Activated CD4-positive, alpha-beta T cell treated with anti-CD3 and anti-CD28 coated beads for 24 hours (primary cell): ENCODE measurements around the gene GRM4.

Experiments used
- DNase-seq, 2 donors: peaks; one replicate each; pipeline ENCODE4 v3.0.0-alpha.2; 2020; ENCODE audit warnings: low read depth in 2 of 2

Gene GRM4

GRCh38 chr6:34108176-34108575, 37.7 kb downstream of the GRM4 start:
- DNase-seq: no peak

DNA sequence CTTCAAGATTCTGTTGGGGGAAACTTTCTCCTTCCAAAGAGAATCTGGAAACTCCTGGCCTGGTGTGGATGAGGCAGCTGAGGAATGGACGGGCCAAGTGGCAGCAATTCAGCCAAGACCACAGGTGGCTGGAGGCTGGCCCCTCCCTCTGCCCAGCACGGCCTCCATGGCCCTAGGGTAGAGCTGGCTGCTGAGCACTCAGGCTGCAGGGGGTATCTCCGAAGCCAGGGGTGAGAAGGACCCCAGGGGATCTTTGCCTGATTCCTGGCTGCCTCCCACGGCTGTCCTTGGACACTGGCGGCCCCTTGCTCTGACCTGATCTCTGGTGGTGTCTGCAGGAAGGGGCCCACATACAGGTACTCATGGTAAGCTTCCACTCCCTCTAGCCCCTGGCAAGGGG, 39.0 kb downstream of the GRM4 start:
- no peak for DNase-seq

DNA sequence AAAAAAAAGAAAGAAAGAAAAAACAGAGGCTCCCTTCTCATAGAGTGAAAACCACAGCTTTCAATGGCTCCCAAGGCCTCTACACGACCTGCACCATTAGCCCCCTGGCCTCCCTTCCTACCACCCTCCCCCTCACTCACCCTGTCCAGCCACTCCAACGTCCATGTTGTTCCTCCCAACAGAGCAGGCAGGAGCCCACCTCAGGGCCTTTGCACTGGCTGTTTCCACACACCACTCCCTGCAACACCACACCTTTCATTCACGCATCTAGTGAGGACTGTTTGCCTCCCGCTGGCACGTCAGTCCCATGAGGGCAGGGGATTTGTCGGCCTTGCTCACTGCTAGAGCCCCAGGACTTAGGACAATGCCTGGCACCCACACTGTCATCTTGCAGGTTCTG, 39.5 kb downstream of the GRM4 start:
- no peak for DNase-seq

- DNase-seq: no peak
Measured at GRCh38 chr6:34104628-34105027, 41.3 kb downstream of the GRM4 start.

GRCh38 chr6:34104186-34104585, 41.7 kb downstream of the GRM4 start:
- no peak for DNase-seq

DNA sequence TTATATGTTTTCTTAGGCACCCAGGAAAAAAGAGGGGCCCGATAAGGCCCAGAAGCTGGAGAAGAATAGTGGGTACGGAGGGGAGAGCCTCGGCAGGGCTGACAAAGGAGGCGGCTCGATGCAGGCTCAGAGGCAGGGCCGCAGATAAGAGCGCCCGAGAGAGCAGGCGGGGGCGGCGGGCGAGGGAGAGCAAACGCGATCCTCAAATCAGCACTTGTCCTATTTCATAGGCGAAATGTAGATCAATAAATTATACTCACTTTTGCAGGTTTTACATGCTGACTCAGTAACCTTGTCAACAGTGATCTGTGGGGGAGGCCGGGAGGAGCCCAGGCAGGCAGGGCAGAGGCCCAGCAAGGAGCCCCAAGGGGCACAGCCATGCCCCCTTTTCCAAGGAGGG, 42.6 kb downstream of the GRM4 start:
- DNase-seq: no peak

- DNase-seq: no peak
Measured at GRCh38 chr6:34102696-34103095, 43.2 kb downstream of the GRM4 start.

- no peak for DNase-seq
Measured at GRCh38 chr6:34102099-34102656, 43.7 kb downstream of the GRM4 start.

- DNase-seq: no peak
Measured at GRCh38 chr6:34100788-34101187, 45.1 kb downstream of the GRM4 start.

DNA sequence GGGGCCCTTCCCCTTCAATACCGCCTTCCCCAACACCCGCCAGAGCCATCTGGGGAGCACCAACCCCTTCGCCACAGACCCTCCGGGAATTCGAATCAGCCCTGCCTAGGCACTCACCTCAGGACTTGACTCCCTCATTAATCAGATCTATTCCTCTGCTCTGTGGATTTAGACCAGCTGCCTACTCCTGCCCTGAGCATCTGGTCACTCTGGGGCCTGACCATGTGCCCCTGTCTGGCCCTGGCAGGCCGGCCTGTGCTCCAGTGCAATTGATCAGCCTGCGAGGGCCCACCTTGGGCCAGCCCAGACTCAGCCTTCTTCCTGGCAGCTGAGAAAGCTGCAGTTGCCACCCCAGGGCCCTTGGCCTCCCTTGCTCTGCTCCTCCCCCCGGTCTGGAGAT, 46.0 kb downstream of the GRM4 start:
- no peak for DNase-seq

GRCh38 chr6:34098045-34098936, 47.6 kb downstream of the GRM4 start:
- no peak for DNase-seq

DNA sequence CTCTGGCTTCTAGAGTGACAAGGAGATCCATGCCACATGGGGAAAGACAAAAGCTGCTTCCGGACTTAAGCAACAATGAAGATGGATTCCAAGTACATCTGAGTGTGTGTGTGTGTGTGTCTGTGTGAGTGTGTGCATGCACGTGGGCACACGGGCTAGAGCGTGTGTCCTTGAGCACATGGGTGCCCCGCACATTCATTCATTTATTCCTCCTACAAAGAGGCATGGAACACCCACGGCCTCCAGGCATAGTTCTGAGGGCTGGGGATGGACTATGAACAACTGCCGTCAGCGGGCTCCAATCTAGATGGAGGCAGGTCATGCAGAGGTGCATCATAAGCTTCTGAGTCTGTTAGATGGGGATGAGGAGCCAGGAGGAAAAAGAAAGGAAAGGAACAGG, 49.1 kb downstream of the GRM4 start:
- no peak for DNase-seq

DNA sequence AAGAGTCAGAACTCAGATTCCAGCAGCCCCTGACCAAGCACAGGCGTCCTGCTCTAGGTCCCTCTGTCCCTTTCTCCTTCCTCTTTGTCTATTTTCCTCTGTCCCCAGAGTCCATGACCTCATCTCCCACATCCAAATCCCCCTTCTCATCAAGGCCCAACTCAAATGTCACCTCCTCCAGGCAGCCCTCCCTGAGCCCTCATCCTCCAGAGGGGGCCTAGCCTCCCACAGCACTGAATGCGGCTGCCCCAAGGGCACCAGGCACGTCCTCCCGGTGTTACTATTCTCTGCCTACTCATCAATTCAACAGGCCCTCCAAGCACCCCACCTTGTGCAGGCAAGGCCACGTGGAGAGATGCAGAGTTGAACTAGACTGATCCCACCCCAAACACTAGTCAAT, 49.7 kb downstream of the GRM4 start:
- DNase-seq: no peak

- DNase-seq: no peak
Measured at GRCh38 chr6:34095741-34096140, 50.1 kb downstream of the GRM4 start.

- DNase-seq: no peak
Measured at GRCh38 chr6:34095136-34095505, 50.8 kb downstream of the GRM4 start.

GRCh38 chr6:34094474-34095135, 51.3 kb downstream of the GRM4 start:
- no peak for DNase-seq

- DNase-seq: no peak
Measured at GRCh38 chr6:34093854-34094430, 51.9 kb downstream of the GRM4 start.

- no peak for DNase-seq
Measured at GRCh38 chr6:34093206-34093605, 52.7 kb downstream of the GRM4 start.

- no peak for DNase-seq
Measured at GRCh38 chr6:34092631-34093030, 53.3 kb downstream of the GRM4 start.

- no peak for DNase-seq
Measured at GRCh38 chr6:34090935-34091334, 55.0 kb downstream of the GRM4 start.

DNA sequence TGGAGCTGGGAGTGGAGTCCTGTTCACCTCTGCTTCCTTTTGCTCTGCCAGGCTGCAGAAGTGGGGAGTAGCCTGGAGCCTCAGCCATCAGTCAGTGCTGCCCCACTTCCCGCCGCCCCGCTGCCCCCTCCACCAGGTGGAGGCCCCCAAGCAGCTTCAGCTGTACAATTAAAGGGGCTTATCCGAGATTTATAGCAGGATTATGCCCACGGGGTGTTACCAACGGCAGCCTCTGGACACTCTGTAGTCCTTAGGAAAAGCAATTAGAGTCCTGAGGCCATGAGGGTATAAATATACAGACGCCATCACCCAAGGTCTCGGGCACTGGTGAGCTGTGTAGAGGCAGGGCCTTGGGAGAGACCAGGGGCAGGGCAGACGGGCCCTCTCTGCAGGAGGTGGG, 55.4 kb downstream of the GRM4 start:
- no peak for DNase-seq

DNA sequence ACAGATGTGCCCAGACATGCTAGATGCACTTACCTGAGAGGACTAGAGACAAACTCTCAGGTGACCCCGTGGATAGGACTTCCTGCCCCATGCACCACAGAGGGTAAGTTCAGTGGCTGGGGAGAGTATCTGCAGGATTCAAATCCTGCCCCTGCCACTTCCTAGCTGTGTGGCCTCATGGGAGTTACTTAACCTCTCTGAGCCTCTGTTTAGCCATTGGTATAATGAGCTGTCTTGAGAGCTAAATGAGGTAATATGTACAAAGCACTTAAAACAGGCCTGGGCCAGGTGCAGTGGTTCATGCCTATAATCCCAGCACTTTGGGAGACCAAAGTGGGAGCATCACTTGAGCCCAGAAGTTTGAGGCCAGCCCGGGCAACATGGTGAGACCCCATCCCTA, 59.3 kb downstream of the GRM4 start:
- DNase-seq: no peak
